Prostate gland (tissue), 2 donors: ENCODE results near the gene LIN37. TPM values are rescaled to one million over a fixed set of nuclear protein-coding genes. Genes with fewer than 3 reads are reported as not detected.

Experiments
- DNase-seq: peaks from one replicate; pipeline ENCODE4 v3.0.0-alpha.2; 2019; ENCODE audit warnings: low spot score
- H3K27ac ChIP-seq, 2 donors: fragments of 200-600 bp; sonication (generic); 2 replicates each; pipeline ENCODE4 v1.5.1; 2017 to 2019
- H3K27me3 ChIP-seq: fragments of 200-600 bp; sonication (generic); replicated peaks from 2 replicates; pipeline ENCODE4 v1.5.1; 2019; ENCODE audit not compliant: insufficient read depth
- H3K36me3 ChIP-seq, 2 donors: fragments of 200-600 bp; sonication (generic); 1 replicate in 1 of 2; 2 replicates in 1 of 2; pipeline versions ENCODE4 v1.5.1 to v1.8.1; 2017 to 2019
- H3K4me1 ChIP-seq: fragments of 200-600 bp; sonication (generic); replicated peaks from 2 replicates; pipeline ENCODE4 v1.5.1; 2019
- H3K4me3 ChIP-seq, 2 donors: fragments of 200-600 bp; sonication (generic); 2 replicates each; pipeline ENCODE4 v1.5.1; 2017 to 2019
- H3K9me3 ChIP-seq: fragments of 200-600 bp; sonication (generic); 2 replicates; pipeline ENCODE4 v1.5.1; 2017
- CTCF ChIP-seq, 4 experiments: fragments of 200-600 bp in 2 of 4; fragments of 450-650 bp in 2 of 4; sonication (generic) in 2 of 4; IDR thresholded peaks; 1 replicate in 3 of 4; 2 replicates in 1 of 4; pipeline ENCODE4 v1.5.1; 2016 to 2019; ENCODE audit warnings: antibody characterized with exemption in 4 of 4, mild to moderate bottlenecking in 2 of 4, moderate library complexity in 2 of 4
- POLR2A ChIP-seq: fragments of 450-650 bp; IDR thresholded peaks from one replicate; pipeline ENCODE4 v1.6.1; 2016; ENCODE audit warnings: antibody characterized with exemption, mild to moderate bottlenecking
- POLR2AphosphoS5 ChIP-seq: sonication (generic); formaldehyde crosslinking; IDR thresholded peaks from one replicate; pipeline ENCODE4 v1.6.1; 2017; ENCODE audit warnings: antibody characterized with exemption
- WGBS: methylation state at CpG from one replicate; pipeline ENCODE4 v1.1.5; 2018; 5-methylcytosine and 5-hydroxymethylcytosine counted together
- intact Hi-C: fragments of 100-400 bp; cut with DNase I; formaldehyde crosslinking; loops from one replicate; pipeline ENCODE4 v1.14.2; 2022
- total RNA-seq, 2 donors: library from RNA; depleted of rRNA; stranded (reverse); fragments of >200 nt; gene quantifications; one replicate each; pipeline ENCODE4 v1.1.0, GENCODE V29; 2016

LIN37 gene
- total RNA-seq, 2 donors from 2014 or later = 4.2 to 13.0 TPM

- WGBS = 8% methylated on average over 19 of the region's 19 CpGs
- Histone ChIP-seq H3K36me3 (peaks cover 0 to 17% of the 10 kb centered on the region in 2 donors), H3K27me3 (no peaks in the 10 kb centered on the region), H3K4me3 (peak overlapping the region; percentile 69 to 97), H3K4me1 (peaks cover 6% of the 10 kb centered on the region), H3K9me3 (no peaks in the 10 kb centered on the region), H3K27ac (peak overlapping the region; percentile 73 to 79)
- intact Hi-C loops = loop anchor here (5.0 to 10.0 kb wide), 2 partner anchors 180 to 298 kb away; partner anchors contain the start of genes LRFN3, THAP8 and WDR62
- no peak for DNase-seq
- TF ChIP-seq POLR2AphosphoS5 (no peak), POLR2A (no peak), CTCF (IDR thresholded peaks at IDR 0.05) (no peak)
Observed at GRCh38 chr19:35757231-35757748, 8.9 kb downstream of the LIN37 start.

- intact Hi-C loops = loop anchor here (5.0 to 10.0 kb wide), 2 partner anchors 179 to 297 kb away; partner anchors contain the start of genes LRFN3, THAP8 and WDR62
- under 1% methylated on average over 53 of the region's 53 CpGs for WGBS
- peak in 1 of 4 experiments; percentile 18 for TF ChIP-seq CTCF (IDR thresholded peaks at IDR 0.05)
- peak; percentile 93 for TF ChIP-seq POLR2AphosphoS5
- TF ChIP-seq POLR2A = peak; percentile 72
- Histone ChIP-seq H3K9me3 (no peaks in the 10 kb centered on the region), H3K4me3 (peak within 1 kb of the TSS; percentile 69 to 97), H3K36me3 (peaks cover 0 to 11% of the 10 kb centered on the region in 2 donors), H3K27me3 (no peaks in the 10 kb centered on the region), H3K27ac (peak within 1 kb of the TSS; percentile 88 to 93), H3K4me1 (peaks cover 6% of the 10 kb centered on the region)
- peak; percentile 99 for DNase-seq
Observed at GRCh38 chr19:35757749-35758608, 9.6 kb downstream of the LIN37 start, which contains the start of gene PROSER3. TSS of gene PROSER3 (plus strand) at chr19:35758176. CDS start at chr19:35758216, 40 bp downstream.

GRCh38 chr19:35759697-35760096 lies 11.3 kb downstream of the LIN37 start:
- H3K4me3 ChIP-seq = no peak overlapping the region
- no peaks in the 10 kb centered on the region for H3K9me3 ChIP-seq
- DNase-seq = no peak
- 83% methylated on average over 2 of the region's 2 CpGs for WGBS
- intact Hi-C loops = loop anchor here (5.0 to 10.0 kb wide), 2 partner anchors 178 to 295 kb away; partner anchors contain the start of genes LRFN3, THAP8 and WDR62
- H3K27me3 ChIP-seq = no peaks in the 10 kb centered on the region
- peaks cover 6% of the 10 kb centered on the region for H3K4me1 ChIP-seq
- TF ChIP-seq POLR2A = no peak
- TF ChIP-seq POLR2AphosphoS5 = no peak
- no peak for TF ChIP-seq CTCF (IDR thresholded peaks at IDR 0.05)
- H3K27ac ChIP-seq = no peak overlapping the region
- no peaks in the 10 kb centered on the region for H3K36me3 ChIP-seq

GRCh38 chr19:35760711-35761349 lies 12.5 kb downstream of the LIN37 start:
- TF ChIP-seq CTCF (IDR thresholded peaks at IDR 0.05) (no peak), POLR2A (no peak), POLR2AphosphoS5 (no peak)
- no peak for DNase-seq
- WGBS = 94% methylated on average over 4 of the region's 4 CpGs
- intact Hi-C loops = no loop called here
- H3K4me1 ChIP-seq = peaks cover 6% of the 10 kb centered on the region
- H3K27me3 ChIP-seq = no peaks in the 10 kb centered on the region
- H3K4me3 ChIP-seq = no peak overlapping the region
- no peaks in the 10 kb centered on the region for H3K9me3 ChIP-seq
- no peak overlapping the region for H3K27ac ChIP-seq
- H3K36me3 ChIP-seq = no peaks in the 10 kb centered on the region
